ENCODE measurements around the gene RNF213. TPM values are rescaled to one million over a fixed set of nuclear protein-coding genes. Genes with fewer than 3 reads are reported as not detected.
A peak's percentile ranks its signal among the peaks of the same experiment; 100 is the strongest.
"Not testable (repeated sequence)": the region's sequence is repeated elsewhere in the genome, so short reads cannot be mapped to it uniquely, and the experiment has no call there.

The RNF213 gene
- total RNA-seq, 1 experiment from 2014 or later: 15.0 TPM

DNA sequence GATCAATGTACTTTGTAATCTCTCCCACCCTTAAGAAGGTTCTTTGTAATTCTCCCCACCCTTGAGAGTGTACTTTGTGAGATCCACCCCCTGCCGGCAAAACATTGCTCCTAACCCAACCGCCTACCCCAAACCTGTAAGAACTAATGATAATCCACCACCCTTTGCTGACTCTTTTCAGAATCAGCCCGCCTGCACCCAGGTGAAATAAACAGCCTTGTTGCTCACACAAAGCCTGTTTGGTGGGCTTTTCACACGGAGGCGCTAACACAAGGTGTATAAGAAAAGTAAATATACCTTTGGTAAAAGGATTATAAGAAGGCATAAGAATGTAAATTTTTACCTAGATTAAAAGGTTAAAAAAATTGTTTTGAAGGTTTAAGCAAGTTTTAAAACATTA, 147.3 kb downstream of the RNF213 start:
- not testable (repeated sequence) for H3K4me3 ChIP-seq (ENCODE audit: low read length); H3K27me3 ChIP-seq (ENCODE audit: low read length); H3K79me2 ChIP-seq (ENCODE audit: low read length); H3K36me3 ChIP-seq (ENCODE audit: insufficient read depth, low read length); H3K9ac ChIP-seq (ENCODE audit: low read length); H3K9me3 ChIP-seq (ENCODE audit: low read length); H3K4me1 ChIP-seq (ENCODE audit: low read length); H4K20me1 ChIP-seq (ENCODE audit: insufficient read depth, low read depth, low read length); H3K4me2 ChIP-seq (ENCODE audit: low read depth, low read length, poor library complexity, severe bottlenecking); H3K9me2 ChIP-seq (replicated peaks; ENCODE audit: insufficient read depth, low read length); H2AFZ ChIP-seq (ENCODE audit: low read length); DNase-seq; H3K27ac ChIP-seq (ENCODE audit: low read length)

GRCh38 chr17:80408872-80409271, 148.2 kb downstream of the RNF213 start:
- Histone ChIP-seq H3K36me3 (ENCODE audit: insufficient read depth, low read length) (no peaks in the 10 kb centered on the region), H3K4me3 (ENCODE audit: low read length) (no peak overlapping the region), H3K4me1 (ENCODE audit: low read length) (no peaks in the 10 kb centered on the region), H3K9me2 (replicated peaks; ENCODE audit: insufficient read depth, low read length) (no peaks in the 10 kb centered on the region), H3K27me3 (ENCODE audit: low read length) (no peaks in the 10 kb centered on the region), H3K9ac (ENCODE audit: low read length) (no peak overlapping the region), H3K9me3 (ENCODE audit: low read length) (no peaks in the 10 kb centered on the region), H3K4me2 (ENCODE audit: low read depth, low read length, poor library complexity, severe bottlenecking) (no peak overlapping the region), H4K20me1 (ENCODE audit: insufficient read depth, low read depth, low read length) (no peaks in the 10 kb centered on the region), H3K79me2 (ENCODE audit: low read length) (no peaks in the 10 kb centered on the region), H3K27ac (ENCODE audit: low read length) (no peak overlapping the region), H2AFZ (ENCODE audit: low read length) (no peak overlapping the region)
- no peak for DNase-seq

DNA sequence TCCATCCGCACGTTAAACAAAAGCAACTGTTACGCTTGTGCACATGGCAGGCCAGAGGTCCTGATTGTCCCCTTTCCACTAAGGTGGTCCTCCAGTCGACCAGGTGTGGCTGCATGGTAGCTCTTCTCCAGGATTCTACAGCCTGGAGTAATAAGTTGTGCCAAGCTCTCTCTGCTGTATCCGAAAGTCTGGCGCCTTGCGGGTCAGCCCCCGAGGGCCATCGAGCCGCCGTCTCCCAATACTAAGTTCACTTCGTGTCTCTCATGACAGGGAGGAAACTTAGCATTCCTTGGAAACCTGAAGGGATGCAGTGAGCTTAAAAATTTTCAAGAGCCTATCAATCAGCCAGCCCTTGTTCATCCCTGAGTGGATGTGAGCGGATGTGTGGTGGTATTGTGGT, 149.0 kb downstream of the RNF213 start:
- H3K9me2 ChIP-seq (replicated peaks; ENCODE audit: insufficient read depth, low read length): no peaks in the 10 kb centered on the region
- no peak overlapping the region for H3K4me3 ChIP-seq (ENCODE audit: low read length)
- H3K27ac ChIP-seq (ENCODE audit: low read length): no peak overlapping the region
- H3K36me3 ChIP-seq (ENCODE audit: insufficient read depth, low read length): no peaks in the 10 kb centered on the region
- no peaks in the 10 kb centered on the region for H4K20me1 ChIP-seq (ENCODE audit: insufficient read depth, low read depth, low read length)
- no peaks in the 10 kb centered on the region for H3K9me3 ChIP-seq (ENCODE audit: low read length)
- H3K9ac ChIP-seq (ENCODE audit: low read length): no peak overlapping the region
- no peaks in the 10 kb centered on the region for H3K27me3 ChIP-seq (ENCODE audit: low read length)
- H3K4me2 ChIP-seq (ENCODE audit: low read depth, low read length, poor library complexity, severe bottlenecking): no peak overlapping the region
- H3K4me1 ChIP-seq (ENCODE audit: low read length): peaks cover 4% of the 10 kb centered on the region
- peak; percentile 21 for DNase-seq
- no peak overlapping the region for H2AFZ ChIP-seq (ENCODE audit: low read length)
- no peaks in the 10 kb centered on the region for H3K79me2 ChIP-seq (ENCODE audit: low read length)

GRCh38 chr17:80410441-80411087, 149.9 kb downstream of the RNF213 start:
- H3K27ac ChIP-seq (ENCODE audit: low read length); H3K9me2 ChIP-seq (replicated peaks; ENCODE audit: insufficient read depth, low read length); H3K36me3 ChIP-seq (ENCODE audit: insufficient read depth, low read length); H3K79me2 ChIP-seq (ENCODE audit: low read length); H3K9ac ChIP-seq (ENCODE audit: low read length); H4K20me1 ChIP-seq (ENCODE audit: insufficient read depth, low read depth, low read length); H3K27me3 ChIP-seq (ENCODE audit: low read length); H3K4me2 ChIP-seq (ENCODE audit: low read depth, low read length, poor library complexity, severe bottlenecking); H3K9me3 ChIP-seq (ENCODE audit: low read length); H3K4me3 ChIP-seq (ENCODE audit: low read length); H3K4me1 ChIP-seq (ENCODE audit: low read length); H2AFZ ChIP-seq (ENCODE audit: low read length): not testable (repeated sequence)
- peak; percentile 21 for DNase-seq

- H3K4me3 ChIP-seq (ENCODE audit: low read length): no peak overlapping the region; the same call in 1 of the 2 replicates
- H3K36me3 ChIP-seq (ENCODE audit: insufficient read depth, low read length): no peaks in the 10 kb centered on the region
- H3K4me1 ChIP-seq (ENCODE audit: low read length): peaks cover 11% of the 10 kb centered on the region
- H3K79me2 ChIP-seq (ENCODE audit: low read length): peaks cover 4% of the 10 kb centered on the region; the same call in 1 of the 2 replicates
- no peak overlapping the region for H3K27ac ChIP-seq (ENCODE audit: low read length)
- H3K9me2 ChIP-seq (replicated peaks; ENCODE audit: insufficient read depth, low read length): no peaks in the 10 kb centered on the region
- no peak overlapping the region for H3K4me2 ChIP-seq (ENCODE audit: low read depth, low read length, poor library complexity, severe bottlenecking)
- H2AFZ ChIP-seq (ENCODE audit: low read length): no peak overlapping the region
- no peaks in the 10 kb centered on the region for H3K27me3 ChIP-seq (ENCODE audit: low read length)
- DNase-seq: no peak
- no peaks in the 10 kb centered on the region for H4K20me1 ChIP-seq (ENCODE audit: insufficient read depth, low read depth, low read length)
- H3K9ac ChIP-seq (ENCODE audit: low read length): no peak overlapping the region
- no peaks in the 10 kb centered on the region for H3K9me3 ChIP-seq (ENCODE audit: low read length)
Measured at GRCh38 chr17:80413771-80414507, 153.3 kb downstream of the RNF213 start.

DNA sequence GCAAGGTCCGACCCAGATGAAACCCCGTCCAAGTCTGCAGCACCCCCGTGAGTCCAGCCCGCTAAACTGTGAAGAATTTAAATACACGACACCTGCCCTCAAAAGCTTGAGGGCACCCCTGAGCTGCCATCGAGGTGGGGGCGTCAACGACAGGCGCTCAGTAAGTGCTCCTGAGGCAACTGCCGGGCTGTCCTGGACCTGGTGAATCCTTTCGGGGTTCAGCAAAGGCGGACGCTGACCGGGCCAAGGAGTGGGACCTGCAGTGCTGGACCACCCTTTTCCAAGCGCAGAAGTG, 153.8 kb downstream of the RNF213 start:
- Histone ChIP-seq H3K9me3 (ENCODE audit: low read length) (no peaks in the 10 kb centered on the region), H3K4me1 (ENCODE audit: low read length) (peaks cover 11% of the 10 kb centered on the region), H3K9ac (ENCODE audit: low read length) (peak overlapping the region; percentile 76), H2AFZ (ENCODE audit: low read length) (no peak overlapping the region; the same call in 1 of the 2 replicates), H3K27me3 (ENCODE audit: low read length) (no peaks in the 10 kb centered on the region), H3K79me2 (ENCODE audit: low read length) (peaks cover 4% of the 10 kb centered on the region; the same call in 1 of the 2 replicates), H3K27ac (ENCODE audit: low read length) (no peak overlapping the region), H3K9me2 (replicated peaks; ENCODE audit: insufficient read depth, low read length) (no peaks in the 10 kb centered on the region), H4K20me1 (ENCODE audit: insufficient read depth, low read depth, low read length) (no peaks in the 10 kb centered on the region), H3K36me3 (ENCODE audit: insufficient read depth, low read length) (no peaks in the 10 kb centered on the region), H3K4me3 (ENCODE audit: low read length) (peak overlapping the region; percentile 79), H3K4me2 (ENCODE audit: low read depth, low read length, poor library complexity, severe bottlenecking) (peak overlapping the region; percentile 73)
- no peak for DNase-seq

DNA sequence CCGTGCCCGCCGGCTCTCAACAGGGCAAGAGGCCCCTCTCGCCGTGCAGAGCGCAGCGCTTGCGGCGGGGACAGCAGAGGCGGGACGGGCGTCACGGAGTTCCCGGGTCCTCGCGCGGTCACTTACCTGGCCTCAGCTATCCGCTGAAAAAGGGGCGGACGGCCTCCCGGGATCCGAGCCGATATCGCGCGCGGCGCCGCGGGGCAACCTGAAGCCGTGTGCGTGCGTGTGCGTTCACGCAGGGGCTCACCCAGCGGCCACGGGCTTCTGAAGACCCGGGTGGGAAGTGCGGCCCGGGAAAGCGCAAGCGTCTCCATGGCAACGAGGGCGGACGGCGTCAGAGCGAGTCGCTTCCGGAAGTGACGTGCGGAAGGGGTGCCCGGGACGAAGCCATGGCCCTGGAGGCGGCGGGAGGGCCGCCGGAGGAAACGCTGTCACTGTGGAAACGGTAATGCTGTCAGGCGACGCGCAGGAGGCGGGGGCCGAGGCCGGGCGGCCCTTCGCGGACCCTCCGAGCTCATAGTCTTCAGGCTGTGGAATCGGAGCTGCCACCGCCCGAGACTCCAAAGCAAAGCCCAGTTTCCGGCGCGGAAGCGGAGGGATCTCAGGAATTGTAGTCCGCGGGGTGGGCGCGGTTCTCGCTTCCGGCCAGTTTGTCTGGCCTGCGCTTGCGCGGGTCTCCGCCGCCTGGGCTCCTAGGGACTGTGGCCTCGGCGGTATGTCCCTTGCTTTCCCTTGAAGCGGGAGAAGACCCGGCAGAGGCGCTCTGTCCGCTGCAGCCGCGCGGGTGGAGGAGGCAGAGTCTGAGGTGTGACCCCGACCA, 154.4 kb downstream of the RNF213 start, which contains the start of gene ENDOV:
TSS of gene ENDOV (plus strand) at position 365 of the 823 bp plus-strand sequence. CDS start at position 393, 28 bp downstream.
- H3K4me3 ChIP-seq (ENCODE audit: low read length): peak within 1 kb of the TSS; percentile 79

DNA sequence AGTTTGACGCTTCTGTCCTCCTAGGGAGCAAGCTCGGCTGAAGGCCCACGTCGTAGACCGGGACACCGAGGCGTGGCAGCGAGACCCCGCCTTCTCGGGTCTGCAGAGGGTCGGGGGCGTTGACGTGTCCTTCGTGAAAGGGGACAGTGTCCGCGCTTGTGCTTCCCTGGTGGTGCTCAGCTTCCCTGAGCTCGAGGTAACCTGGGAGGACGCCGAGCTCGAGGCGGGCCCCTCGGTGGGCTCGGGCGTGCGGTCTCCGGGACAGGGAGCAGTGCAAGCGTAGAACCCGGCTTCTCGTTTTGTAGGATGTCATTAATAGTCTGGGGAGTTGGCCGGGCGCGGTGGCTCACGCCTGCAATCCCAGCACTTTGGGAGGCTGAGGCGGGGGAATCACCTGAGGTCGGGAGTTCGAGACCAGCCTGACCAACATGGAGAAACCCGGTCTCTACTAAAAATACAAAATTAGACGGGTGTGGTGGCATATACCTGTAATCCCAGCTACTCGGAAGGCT, 155.0 kb downstream of the RNF213 start:
- DNase-seq: no peak
- H3K9me2 ChIP-seq (replicated peaks; ENCODE audit: insufficient read depth, low read length): no peaks in the 10 kb centered on the region
- H3K79me2 ChIP-seq (ENCODE audit: low read length): peaks cover 4% of the 10 kb centered on the region; the same call in 1 of the 2 replicates
- peak overlapping the region; percentile 83; the same call in 1 of the 2 replicates for H2AFZ ChIP-seq (ENCODE audit: low read length)
- no peaks in the 10 kb centered on the region for H3K27me3 ChIP-seq (ENCODE audit: low read length)
- peak overlapping the region; percentile 76 for H3K9ac ChIP-seq (ENCODE audit: low read length)
- H3K4me3 ChIP-seq (ENCODE audit: low read length): peak overlapping the region; percentile 79
- H3K36me3 ChIP-seq (ENCODE audit: insufficient read depth, low read length): no peaks in the 10 kb centered on the region
- peak overlapping the region; percentile 73 for H3K4me2 ChIP-seq (ENCODE audit: low read depth, low read length, poor library complexity, severe bottlenecking)
- H3K27ac ChIP-seq (ENCODE audit: low read length): no peak overlapping the region
- peaks cover 11% of the 10 kb centered on the region for H3K4me1 ChIP-seq (ENCODE audit: low read length)
- H3K9me3 ChIP-seq (ENCODE audit: low read length): no peaks in the 10 kb centered on the region
- H4K20me1 ChIP-seq (ENCODE audit: insufficient read depth, low read depth, low read length): no peaks in the 10 kb centered on the region

More for the DNA sequence above, 154.4 kb downstream of the RNF213 start, which contains the start of gene ENDOV:
- H3K9me2 ChIP-seq (replicated peaks; ENCODE audit: insufficient read depth, low read length): no peaks in the 10 kb centered on the region
- H3K36me3 ChIP-seq (ENCODE audit: insufficient read depth, low read length): no peaks in the 10 kb centered on the region
- H3K27me3 ChIP-seq (ENCODE audit: low read length): no peaks in the 10 kb centered on the region
- peak within 1 kb of the TSS; percentile 73 for H3K4me2 ChIP-seq (ENCODE audit: low read depth, low read length, poor library complexity, severe bottlenecking)
- DNase-seq: peak; percentile 97
- H3K27ac ChIP-seq (ENCODE audit: low read length): no peak within 1 kb of the TSS
- H3K79me2 ChIP-seq (ENCODE audit: low read length): peaks cover 4% of the 10 kb centered on the region; the same call in 1 of the 2 replicates
- H3K9ac ChIP-seq (ENCODE audit: low read length): peak within 1 kb of the TSS; percentile 76
- H2AFZ ChIP-seq (ENCODE audit: low read length): peak within 1 kb of the TSS; percentile 83; the same call in 1 of the 2 replicates
- H3K4me1 ChIP-seq (ENCODE audit: low read length): peaks cover 11% of the 10 kb centered on the region
- no peaks in the 10 kb centered on the region for H4K20me1 ChIP-seq (ENCODE audit: insufficient read depth, low read depth, low read length)
- no peaks in the 10 kb centered on the region for H3K9me3 ChIP-seq (ENCODE audit: low read length)
